Right atrium auricular region (tissue), 2 donors: ENCODE measurements around the gene CDH13. TPM values are rescaled to one million over a fixed set of nuclear protein-coding genes. Genes with fewer than 3 reads are reported as not detected.

Experiments
- DNase-seq: peaks from one replicate; pipeline ENCODE4 v3.0.0-alpha.2; 2019; ENCODE audit warnings: low spot score
- H3K27ac ChIP-seq, 2 donors: fragments of 200-600 bp; sonication (generic); 1 replicate in 1 of 2; 2 replicates in 1 of 2; pipeline ENCODE4 v1.5.1; 2016 to 2019
- H3K27me3 ChIP-seq, 2 donors: fragments of 200-600 bp; sonication (generic); one replicate each; pipeline versions ENCODE4 v1.5.1 to v1.6.0; 2017 to 2019
- H3K36me3 ChIP-seq: fragments of 200-600 bp; sonication (generic); one replicate; pipeline ENCODE4 v1.5.1; 2016
- H3K4me1 ChIP-seq, 2 donors: fragments of 200-600 bp; sonication (generic); one replicate each; pipeline versions ENCODE4 v1.5.1 to v1.6.0; 2017 to 2019
- H3K4me3 ChIP-seq, 2 donors: fragments of 200-600 bp; sonication (generic); 1 replicate in 1 of 2; 2 replicates in 1 of 2; pipeline ENCODE4 v1.5.1; 2017 to 2019; ENCODE audit warnings: mild to moderate bottlenecking in 1 of 2, moderate library complexity in 1 of 2
- H3K9me3 ChIP-seq, 2 donors: fragments of 200-600 bp; sonication (generic); one replicate each; pipeline ENCODE4 v1.5.1; 2019
- CTCF ChIP-seq, 2 donors: fragments of 200-600 bp; sonication (generic); IDR thresholded peaks; one replicate each; pipeline ENCODE4 v1.5.1; 2019; ENCODE audit warnings: antibody characterized with exemption in 2 of 2
- total RNA-seq, 2 donors: library from RNA; depleted of rRNA; stranded (reverse); fragments of >200 nt; gene quantifications; one replicate each; pipeline ENCODE4 v1.1.0, GENCODE V29; 2016

The CDH13 gene
- total RNA-seq, 2 donors from 2014 or later: 75.4 to 85.9 TPM

- no peak overlapping the region for H3K4me3 ChIP-seq
- H3K4me1 ChIP-seq: no peaks in the 10 kb centered on the region
- H3K27me3 ChIP-seq: no peaks in the 10 kb centered on the region
- TF ChIP-seq CTCF (IDR thresholded peaks at IDR 0.05): no peak
- no peaks in the 10 kb centered on the region for H3K36me3 ChIP-seq
- no peak for DNase-seq
- no peaks in the 10 kb centered on the region for H3K9me3 ChIP-seq
- H3K27ac ChIP-seq: no peak overlapping the region
Observed at GRCh38 chr16:82612263-82612662, 14.5 kb upstream of the CDH13 start.

GRCh38 chr16:82616356-82616755, 10.4 kb upstream of the CDH13 start:
- Histone ChIP-seq H3K27ac (no peak overlapping the region), H3K4me3 (no peak overlapping the region), H3K4me1 (no peaks in the 10 kb centered on the region), H3K27me3 (no peaks in the 10 kb centered on the region), H3K36me3 (no peaks in the 10 kb centered on the region), H3K9me3 (no peaks in the 10 kb centered on the region)
- TF ChIP-seq CTCF (IDR thresholded peaks at IDR 0.05): no peak
- no peak for DNase-seq

GRCh38 chr16:82621781-82622180, 5.0 kb upstream of the CDH13 start:
- no peak overlapping the region for H3K4me3 ChIP-seq
- peaks cover 0 to 14% of the 10 kb centered on the region in 2 donors for H3K4me1 ChIP-seq
- no peaks in the 10 kb centered on the region for H3K9me3 ChIP-seq
- DNase-seq: no peak
- no peaks in the 10 kb centered on the region for H3K27me3 ChIP-seq
- no peaks in the 10 kb centered on the region for H3K36me3 ChIP-seq
- H3K27ac ChIP-seq: no peak overlapping the region
- peak in 1 of 2 donors; percentile 41 for TF ChIP-seq CTCF (IDR thresholded peaks at IDR 0.05)

- H3K4me1 ChIP-seq: peaks cover 0 to 21% of the 10 kb centered on the region in 2 donors
- H3K27ac ChIP-seq: no peak overlapping the region
- H3K27me3 ChIP-seq: no peaks in the 10 kb centered on the region
- DNase-seq: no peak
- no peaks in the 10 kb centered on the region for H3K36me3 ChIP-seq
- no peaks in the 10 kb centered on the region for H3K9me3 ChIP-seq
- H3K4me3 ChIP-seq: no peak overlapping the region
- TF ChIP-seq CTCF (IDR thresholded peaks at IDR 0.05): no peak
Observed at GRCh38 chr16:82623241-82623640, 3.5 kb upstream of the CDH13 start.

- no peak overlapping the region for H3K27ac ChIP-seq
- no peak overlapping the region for H3K4me3 ChIP-seq
- H3K27me3 ChIP-seq: no peaks in the 10 kb centered on the region
- H3K4me1 ChIP-seq: peaks cover 0 to 42% of the 10 kb centered on the region in 2 donors
- H3K9me3 ChIP-seq: no peaks in the 10 kb centered on the region
- peak in 1 of 2 donors; percentile 18 for TF ChIP-seq CTCF (IDR thresholded peaks at IDR 0.05)
- DNase-seq: no peak
- no peaks in the 10 kb centered on the region for H3K36me3 ChIP-seq
Observed at GRCh38 chr16:82625066-82625968, 1.5 kb upstream of the CDH13 start.
